GM19455 (cell line): Measurements from ENCODE around the gene IL6.
A peak's percentile ranks its signal among the peaks of the same experiment; 100 is the strongest.

Experiments used
- ATAC-seq: cut with Tn5 transposase; IDR thresholded peaks from one replicate; pipeline ENCODE4 v1.9.1; 2021; ENCODE audit not compliant: unreplicated experiment

Gene IL6

GRCh38 chr7:22726345-22726906 lies 574 bp upstream of the IL6 start:
- ATAC-seq, result peak; percentile 82

- no peak for ATAC-seq
Measured at GRCh38 chr7:22727714-22728035, 675 bp downstream of the IL6 start.

DNA sequence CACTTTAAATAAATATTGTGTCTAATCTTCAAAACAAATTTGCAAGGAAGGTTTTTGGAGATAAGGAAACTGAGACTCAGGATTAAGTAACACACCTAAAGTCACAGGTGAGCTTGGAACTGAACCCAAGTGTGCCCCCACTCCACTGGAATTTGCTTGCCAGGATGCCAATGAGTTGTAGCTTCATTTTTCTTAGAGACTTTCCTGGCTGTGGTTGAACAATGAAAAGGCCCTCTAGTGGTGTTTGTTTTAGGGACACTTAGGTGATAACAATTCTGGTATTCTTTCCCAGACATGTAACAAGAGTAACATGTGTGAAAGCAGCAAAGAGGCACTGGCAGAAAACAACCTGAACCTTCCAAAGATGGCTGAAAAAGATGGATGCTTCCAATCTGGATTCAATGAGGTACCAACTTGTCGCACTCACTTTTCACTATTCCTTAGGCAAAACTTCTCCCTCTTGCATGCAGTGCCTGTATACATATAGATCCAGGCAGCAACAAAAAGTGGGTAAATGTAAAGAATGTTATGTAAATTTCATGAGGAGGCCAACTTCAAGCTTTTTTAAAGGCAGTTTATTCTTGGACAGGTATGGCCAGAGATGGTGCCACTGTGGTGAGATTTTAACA lies 1.5 kb downstream of the IL6 start:
- no peak for ATAC-seq

- ATAC-seq, result no peak
Measured at GRCh38 chr7:22729180-22729825, 2.3 kb downstream of the IL6 start.

- ATAC-seq, result no peak
Measured at GRCh38 chr7:22730066-22730710, 3.2 kb downstream of the IL6 start.

GRCh38 chr7:22730921-22731654 lies 4.1 kb downstream of the IL6 start:
- no peak for ATAC-seq

DNA sequence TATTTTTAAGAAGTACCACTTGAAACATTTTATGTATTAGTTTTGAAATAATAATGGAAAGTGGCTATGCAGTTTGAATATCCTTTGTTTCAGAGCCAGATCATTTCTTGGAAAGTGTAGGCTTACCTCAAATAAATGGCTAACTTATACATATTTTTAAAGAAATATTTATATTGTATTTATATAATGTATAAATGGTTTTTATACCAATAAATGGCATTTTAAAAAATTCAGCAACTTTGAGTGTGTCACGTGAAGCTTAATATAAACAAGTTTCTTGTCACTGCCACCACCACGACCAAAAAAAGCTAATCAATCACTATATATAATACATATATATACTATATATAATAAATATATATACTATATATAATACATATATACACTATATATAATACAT lies 4.8 kb downstream of the IL6 start:
- no peak for ATAC-seq

- no peak for ATAC-seq
Measured at GRCh38 chr7:22732556-22733126, 5.6 kb downstream of the IL6 start.

GRCh38 chr7:22733761-22734160 lies 6.8 kb downstream of the IL6 start:
- ATAC-seq, result no peak

- ATAC-seq, result no peak
Measured at GRCh38 chr7:22743014-22743413, 16.0 kb downstream of the IL6 start.

DNA sequence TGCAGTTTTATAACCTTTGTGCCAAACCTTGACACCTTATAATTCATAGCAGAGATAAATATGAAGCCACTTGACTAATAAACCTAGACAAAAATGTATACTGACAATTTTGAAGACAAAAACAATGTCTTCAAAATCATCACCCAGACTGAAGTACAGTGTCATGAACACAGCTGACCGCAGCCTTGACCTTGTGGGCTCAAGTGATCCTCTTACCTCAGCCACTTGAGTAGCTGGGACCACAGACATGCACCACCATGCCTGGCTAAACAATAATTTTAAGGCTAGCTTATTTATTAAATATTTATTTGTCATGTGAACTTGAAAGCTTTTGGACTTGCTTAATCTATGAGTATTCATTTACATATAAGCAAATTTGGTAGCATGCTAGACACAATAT lies 24.3 kb downstream of the IL6 start:
- ATAC-seq, result no peak

DNA sequence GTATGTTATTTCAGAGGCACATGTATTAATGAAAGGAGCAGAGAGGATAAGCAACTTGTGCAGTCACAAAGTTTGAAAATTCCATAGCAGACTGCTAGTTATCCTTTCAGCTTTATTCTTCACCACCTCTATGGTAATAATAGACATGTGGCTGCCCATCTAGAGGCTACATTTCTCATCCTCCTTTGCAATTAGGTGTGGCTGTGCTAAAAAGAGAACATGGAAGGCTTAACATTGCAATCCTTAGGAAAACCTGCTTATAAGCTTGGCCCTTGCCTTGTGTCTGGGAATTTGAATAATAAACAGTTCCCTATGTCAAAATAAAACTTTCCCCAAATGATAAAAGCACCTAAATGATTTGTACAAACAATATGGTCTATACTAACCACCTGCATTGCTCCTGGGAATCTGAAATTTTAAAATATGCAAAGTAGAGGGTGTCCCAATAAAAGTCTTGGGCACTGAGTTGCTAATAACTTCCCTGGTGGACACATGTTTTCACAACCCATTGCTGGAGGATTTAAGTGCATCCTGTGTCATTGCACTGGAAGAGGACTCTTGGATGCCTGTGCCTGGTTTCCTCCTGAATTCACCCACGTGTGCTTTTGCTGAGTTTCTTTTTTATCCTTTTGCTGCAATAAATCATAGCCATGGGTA lies 30.5 kb downstream of the IL6 start:
- no peak for ATAC-seq

GRCh38 chr7:22758576-22758975 lies 31.6 kb downstream of the IL6 start:
- no peak for ATAC-seq

- ATAC-seq, result no peak
Measured at GRCh38 chr7:22759721-22760120, 32.7 kb downstream of the IL6 start.

- no peak for ATAC-seq
Measured at GRCh38 chr7:22762866-22763265, 35.9 kb downstream of the IL6 start.

GRCh38 chr7:22765609-22766008 lies 38.6 kb downstream of the IL6 start:
- peak; percentile 83 for ATAC-seq

- ATAC-seq, result no peak
Measured at GRCh38 chr7:22771194-22771871, 44.3 kb downstream of the IL6 start.

GRCh38 chr7:22771872-22772228 lies 44.9 kb downstream of the IL6 start:
- ATAC-seq, result no peak

- ATAC-seq, result no peak
Measured at GRCh38 chr7:22772885-22773284, 45.9 kb downstream of the IL6 start.

DNA sequence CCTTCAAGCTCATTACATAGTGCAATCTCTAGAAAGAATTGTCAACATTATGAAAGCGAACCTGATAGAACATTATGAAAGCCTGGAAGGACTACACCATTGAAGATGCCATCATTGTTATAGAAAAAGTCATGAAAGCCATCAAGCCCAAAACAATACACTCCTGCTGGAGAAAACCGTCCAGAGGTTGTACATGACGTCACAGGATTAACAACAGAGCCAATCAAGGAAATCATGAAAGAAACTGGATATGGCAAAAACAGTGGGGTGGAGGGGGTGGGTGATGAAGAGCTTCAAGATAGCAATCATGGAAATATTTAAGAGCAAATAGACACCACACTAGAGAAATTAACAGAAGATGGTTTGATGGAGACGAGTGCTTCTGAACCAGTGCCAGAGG lies 50.0 kb downstream of the IL6 start:
- ATAC-seq, result no peak
